GM10847 (cell line): Measurements from ENCODE around the gene ST3GAL6.

Experiments used
- POLR2A ChIP-seq: IDR thresholded peaks from 2 replicates; pipeline ENCODE4 v1.6.1; 2011; ENCODE audit not compliant: insufficient read length; ENCODE audit errors: extremely low read depth

The ST3GAL6 gene

GRCh38 chr3:98733812-98734281 lies 29.3 kb upstream of the ST3GAL6 start:
- no peak for TF ChIP-seq POLR2A

DNA sequence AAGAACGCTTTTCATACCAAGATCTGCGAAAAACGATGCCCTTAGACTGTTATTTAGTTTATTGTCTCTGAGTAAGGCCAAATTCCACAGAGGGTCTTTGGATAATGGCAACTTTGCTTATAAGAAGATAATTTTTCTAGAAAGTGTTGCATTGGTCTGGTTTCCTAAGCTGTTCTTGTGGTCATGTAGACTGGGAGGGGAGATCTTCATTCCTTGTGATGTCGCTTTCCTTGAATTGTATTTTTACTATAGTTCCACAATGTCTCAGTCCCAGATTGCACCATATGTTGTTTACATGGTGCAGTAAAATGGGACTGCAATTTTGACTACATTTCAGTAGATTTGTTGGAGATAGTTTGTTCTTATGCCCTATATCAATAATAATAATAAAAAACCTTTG lies 28.8 kb upstream of the ST3GAL6 start:
- TF ChIP-seq POLR2A: no peak

DNA sequence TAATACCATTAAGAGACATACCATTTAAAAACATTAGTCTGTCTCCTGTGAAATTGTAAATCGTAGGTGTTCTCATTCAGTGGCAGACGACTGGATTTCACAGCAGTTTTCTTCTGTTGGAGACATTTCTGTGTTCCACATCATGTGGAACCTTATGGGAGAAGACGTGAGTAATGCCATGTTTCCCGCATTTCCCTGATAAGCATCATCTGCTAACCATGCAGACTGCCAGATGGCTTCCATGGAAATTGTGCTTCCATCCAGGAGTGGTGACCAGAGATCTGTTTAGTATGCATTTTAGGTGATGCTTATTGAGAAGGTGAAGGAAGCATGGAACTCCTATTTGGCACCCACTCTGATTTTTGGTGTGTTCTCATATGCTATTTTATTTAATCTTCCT lies 28.4 kb upstream of the ST3GAL6 start:
- TF ChIP-seq POLR2A: no peak

DNA sequence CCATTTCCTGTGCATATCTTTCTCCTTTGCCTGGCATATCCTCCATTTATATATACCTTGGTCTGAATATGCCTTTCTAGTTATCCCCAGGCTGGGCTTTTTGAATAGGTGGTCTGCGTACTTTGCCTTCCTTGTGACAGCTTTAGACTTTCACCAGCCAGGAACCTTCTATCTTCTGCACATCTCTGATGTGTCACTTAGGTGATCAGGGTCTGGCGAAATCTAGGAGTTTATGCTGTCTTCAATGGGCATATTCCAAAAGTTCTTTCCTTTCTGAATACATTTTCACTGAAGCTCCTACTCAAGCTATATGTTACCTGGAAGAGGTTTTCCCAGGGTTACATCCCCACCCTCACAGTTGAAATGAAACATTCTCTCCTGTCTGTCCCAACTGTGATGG lies 27.8 kb upstream of the ST3GAL6 start:
- no peak for TF ChIP-seq POLR2A

GRCh38 chr3:98735761-98736269 lies 27.3 kb upstream of the ST3GAL6 start:
- TF ChIP-seq POLR2A: no peak

GRCh38 chr3:98737301-98737700 lies 25.8 kb upstream of the ST3GAL6 start:
- no peak for TF ChIP-seq POLR2A

DNA sequence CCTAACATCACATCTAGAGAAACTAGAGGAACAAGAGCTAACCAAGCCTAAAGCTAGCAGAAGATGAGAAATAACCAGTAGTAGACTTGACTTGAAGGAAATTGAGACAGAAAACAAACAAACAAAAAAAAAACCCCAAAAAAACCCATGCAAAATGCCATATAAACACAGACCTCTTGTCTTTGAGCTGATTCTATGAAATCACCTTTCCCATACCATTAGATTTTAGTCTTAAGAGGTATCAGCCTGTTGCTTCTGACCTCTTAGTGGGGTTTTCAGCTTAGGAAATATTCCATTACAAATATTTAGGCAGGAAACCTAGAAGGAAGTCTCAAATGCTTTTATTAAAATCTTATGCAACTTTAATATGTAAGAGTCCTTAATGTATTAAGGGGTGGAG lies 23.9 kb upstream of the ST3GAL6 start:
- no peak for TF ChIP-seq POLR2A

DNA sequence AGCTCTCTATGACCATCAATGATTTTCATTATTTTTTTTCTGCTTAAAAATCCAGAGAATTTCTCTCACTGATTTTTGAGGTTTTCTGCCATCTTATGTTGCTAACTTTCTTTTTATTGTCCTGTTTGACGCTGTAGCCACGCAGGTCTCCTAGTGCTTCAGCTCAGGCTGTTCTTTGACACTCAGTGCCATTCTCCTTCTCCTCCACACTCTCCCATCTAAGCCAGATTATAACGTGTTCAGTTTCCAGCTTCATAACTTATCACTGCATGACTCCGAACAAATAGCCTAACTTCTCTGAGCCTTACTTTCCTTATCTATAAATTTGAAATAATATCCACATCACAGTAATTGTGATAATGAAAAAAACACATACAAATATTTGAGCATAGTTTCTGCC lies 22.8 kb upstream of the ST3GAL6 start:
- TF ChIP-seq POLR2A: no peak

DNA sequence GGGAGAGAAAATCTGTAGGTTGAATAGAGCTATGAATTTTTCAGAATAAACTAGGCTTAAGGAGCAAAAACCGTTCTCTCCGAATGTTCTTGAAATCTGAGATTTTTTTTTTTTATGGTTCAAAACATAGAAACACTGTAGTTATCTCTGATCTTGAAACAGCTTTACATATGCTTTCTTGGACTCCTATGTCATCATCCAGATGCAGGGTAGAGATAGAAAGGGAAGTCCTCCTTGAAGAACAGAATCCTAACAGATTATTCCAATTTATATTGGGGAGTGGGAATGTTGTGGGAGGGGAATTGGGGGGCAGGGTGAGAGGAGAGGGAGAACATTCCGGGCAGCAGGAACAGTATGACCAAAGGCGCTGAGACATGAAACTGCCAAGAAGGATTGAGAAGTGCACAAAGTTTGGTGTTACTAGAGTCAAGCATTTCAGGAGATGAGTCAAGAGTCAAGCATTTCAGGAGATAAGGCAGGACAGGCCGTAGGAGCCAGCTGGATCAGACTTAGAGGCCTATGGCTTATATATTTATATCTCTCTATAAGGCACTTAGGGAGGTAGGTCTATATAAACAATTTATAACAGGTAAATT lies 21.9 kb upstream of the ST3GAL6 start:
- TF ChIP-seq POLR2A: no peak

DNA sequence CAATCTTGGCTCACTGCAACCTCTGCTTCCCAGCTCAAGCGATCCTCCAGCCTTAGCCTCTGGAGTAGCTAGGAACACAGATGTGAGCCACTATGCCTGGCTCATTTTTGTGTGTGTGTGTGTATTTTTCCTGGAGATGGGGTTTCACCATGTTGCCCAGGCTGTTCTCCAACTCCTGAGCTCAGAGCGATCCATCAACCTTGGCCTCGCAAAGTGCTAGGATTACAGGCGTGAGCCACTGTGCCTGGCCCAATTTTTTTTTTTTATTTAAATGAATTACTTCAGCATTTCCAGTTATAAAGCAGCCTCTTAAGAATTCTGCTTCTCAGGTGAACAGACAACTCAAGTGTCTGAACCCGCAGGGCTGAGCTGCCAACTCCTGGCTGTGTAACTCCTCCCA lies 20.1 kb upstream of the ST3GAL6 start:
- TF ChIP-seq POLR2A: no peak

- no peak for TF ChIP-seq POLR2A
Measured at GRCh38 chr3:98744283-98744682, 18.9 kb upstream of the ST3GAL6 start.

GRCh38 chr3:98745718-98746117 lies 17.4 kb upstream of the ST3GAL6 start:
- TF ChIP-seq POLR2A: no peak

DNA sequence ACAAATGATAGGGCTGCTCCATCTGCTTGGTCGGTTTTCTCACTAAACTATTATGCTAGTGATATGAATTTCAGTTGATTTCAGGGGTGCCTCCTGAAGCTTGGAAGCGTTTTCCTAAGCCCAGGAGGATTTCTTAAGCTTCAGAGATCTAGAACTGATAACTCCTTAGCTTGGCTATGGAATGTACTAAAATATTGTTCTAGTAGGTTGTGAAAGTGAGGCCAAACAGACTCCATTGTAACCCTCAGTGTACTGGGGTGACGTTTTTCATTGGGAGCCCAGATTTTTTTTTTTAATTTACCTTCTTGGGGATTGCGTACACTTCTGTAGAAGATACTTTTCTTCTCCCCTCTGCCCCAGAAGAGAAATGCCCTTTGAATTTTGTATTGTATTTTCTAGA lies 17.0 kb upstream of the ST3GAL6 start:
- TF ChIP-seq POLR2A: no peak

DNA sequence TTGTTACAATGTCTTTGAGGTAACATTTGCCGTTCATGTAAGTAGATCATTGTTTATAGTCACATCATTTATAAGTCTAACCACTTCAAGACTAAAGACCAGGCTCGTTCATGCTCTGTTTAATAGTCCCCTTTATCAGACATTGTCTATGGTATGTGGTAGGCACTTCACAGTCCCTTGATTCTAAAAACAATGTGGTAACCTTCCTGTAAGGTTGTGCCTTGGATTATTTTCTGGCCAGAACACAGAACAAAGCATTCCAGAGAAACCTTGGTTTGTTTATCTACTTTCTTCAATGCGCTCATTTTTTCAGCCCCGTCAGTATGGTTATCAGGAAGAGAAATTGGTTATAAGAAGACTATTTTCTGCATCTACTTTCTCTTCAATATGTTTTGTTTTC lies 16.3 kb upstream of the ST3GAL6 start:
- no peak for TF ChIP-seq POLR2A

GRCh38 chr3:98750276-98750919 lies 12.7 kb upstream of the ST3GAL6 start:
- TF ChIP-seq POLR2A: no peak

- no peak for TF ChIP-seq POLR2A
Measured at GRCh38 chr3:98754483-98754882, 8.7 kb upstream of the ST3GAL6 start.

GRCh38 chr3:98755601-98756000 lies 7.5 kb upstream of the ST3GAL6 start:
- TF ChIP-seq POLR2A: no peak
